Heart left ventricle (tissue), 13 donors: ENCODE measurements around the gene STUM.

ENCODE experiments used
- CTCF ChIP-seq, 12 donors: fragments of 200-600 bp; sonication (generic) in 4 of 12; IDR thresholded peaks; one replicate each; pipeline versions ENCODE4 v1.5.0 to v1.8.0; 2018 to 2022; ENCODE audit warnings: antibody characterized with exemption in 12 of 12, mild to moderate bottlenecking in 5 of 12
- POLR2A ChIP-seq, 2 donors: fragments of 450-650 bp; IDR thresholded peaks; one replicate each; pipeline ENCODE4 v1.6.1; 2017; ENCODE audit warnings: antibody characterized with exemption in 2 of 2, mild to moderate bottlenecking in 2 of 2, moderate library complexity in 2 of 2
- donor health status: ischemic (EF 13 %, LVEDD 7.1; RV severe dilation, severe dysfunction).
- donor health status: DM: no; HTN: yes; CAD: no.
- donor health status: DM: no; HTN: no; CAD: no.
- donor health status: ischemic (EF 25% LVEDD 6.9; RV normal size, moderate dysfunction).
- donor health status: ischemic (EF 25% LVEDD 5.7; RV mildly dilated, moderate dysfunction).
- donor health status: ischemic (EF 35%, LVEDD 5.7; RV mildly dilated, moderate dysfunction).
- donor health status: nonischemic (EF 11% LVEDD 7.7; RV severe dilation, severe dysfunction).
- donor health status: DM: yes; HTN: yes; CAD: no.
- donor health status: PGD.
- donor health status: ischemic (EF 29% LVEDD 5.4; RV normal size, mild dysfunction).
- donor health status: nonischemic (EF 23%, LVEDD 6.1; RV moderate dilation, normal function).

GRCh38 chr1:226599636-226600238 is 51.2 kb downstream of the STUM start:
- TF ChIP-seq CTCF (IDR thresholded peaks at IDR 0.05), result no peak
- TF ChIP-seq POLR2A (IDR thresholded peaks at IDR 0.05), result no peak
